T-cell (primary cell): Measurements from ENCODE around the gene INTS14. TPM values are rescaled to one million over a fixed set of nuclear protein-coding genes. Genes with fewer than 3 reads are reported as not detected.
"Not testable (repeated sequence)": the region's sequence is repeated elsewhere in the genome, so short reads cannot be mapped to it uniquely, and the experiment has no call there.

Source experiments
- ATAC-seq, 4 experiments: fragments of 200-7000 bp in 3 of 4; fragments of 150-1000 bp in 1 of 4; cut with Tn5 transposase; replicated peaks in 1 of 4; 1 replicate in 3 of 4; 2 replicates in 1 of 4; pipeline ENCODE4 v1.10.0; 2021; ENCODE audit warnings: moderate library complexity in 3 of 4, mild to moderate bottlenecking in 2 of 4, moderate number of reproducible peaks in 1 of 4
- CTCF ChIA-PET, 2 donors: fragments of 300-600 bp; sonication (Branson Sonifier 250); formaldehyde crosslinking; loops; one replicate each; lab custom pipeline; 2022; ENCODE audit warnings: antibody characterized with exemption in 2 of 2; lab: Charles Lee
- POLR2A ChIA-PET, 2 donors: fragments of 300-600 bp; sonication (Branson Sonifier 250); formaldehyde crosslinking; loops; one replicate each; lab custom pipeline; 2022; ENCODE audit warnings: antibody characterized with exemption in 2 of 2; lab: Charles Lee
- DNase-seq, 35 experiments: peaks; one replicate each; pipeline versions ENCODE4 v3.0.0 to v3.0.0-alpha.2; 2013 to 2023
- H3K27ac ChIP-seq: one replicate; pipeline ENCODE4 v1.5.1; 2013; ENCODE audit warnings: low read length
- H3K27me3 ChIP-seq, 2 experiments: replicated peaks in 1 of 2; 1 replicate in 1 of 2; 2 replicates in 1 of 2; pipeline versions ENCODE4 v1.6.1 to v1.7.0; 2013; ENCODE audit warnings: low read length in 1 of 2, mixed read lengths in 1 of 2; ENCODE audit not compliant: control insufficient read depth in 2 of 2, insufficient read depth in 2 of 2; ENCODE audit errors: extremely low read depth in 1 of 2
- H3K36me3 ChIP-seq, 2 donors: 1 replicate in 1 of 2; 2 replicates in 1 of 2; pipeline versions ENCODE4 v1.6.1 to v1.7.0; 2013; ENCODE audit warnings: low read length in 1 of 2; ENCODE audit not compliant: control insufficient read depth in 2 of 2, insufficient read depth in 1 of 2; ENCODE audit errors: extremely low read depth in 1 of 2
- H3K4me1 ChIP-seq, 2 experiments: 1 replicate in 1 of 2; 2 replicates in 1 of 2; pipeline versions ENCODE4 v1.6.1 to v1.7.0; 2013; ENCODE audit warnings: low read length in 2 of 2, mixed read lengths in 1 of 2; ENCODE audit not compliant: insufficient read depth in 2 of 2, control insufficient read depth in 1 of 2; ENCODE audit errors: extremely low read depth in 1 of 2
- H3K4me3 ChIP-seq, 2 donors: 1 replicate in 1 of 2; 2 replicates in 1 of 2; pipeline versions ENCODE4 v1.5.1 to v1.7.0; 2013; ENCODE audit warnings: mild to moderate bottlenecking in 2 of 2, low read length in 1 of 2, moderate library complexity in 1 of 2; ENCODE audit not compliant: control insufficient read depth in 1 of 2; ENCODE audit errors: extremely low read depth in 1 of 2
- H3K9me3 ChIP-seq: 2 replicates; pipeline ENCODE4 v1.7.0; 2013
- H3K27ac Mint-ChIP-seq, 2 donors: one replicate each; pipeline ENCODE4 v1.8.0; 2020 to 2021; ENCODE audit warnings: mild to moderate bottlenecking in 2 of 2, mixed read lengths in 2 of 2
- H3K27me3 Mint-ChIP-seq, 2 donors: one replicate each; pipeline ENCODE4 v1.8.0; 2021 to 2022; ENCODE audit warnings: mixed read lengths in 2 of 2
- H3K36me3 Mint-ChIP-seq: one replicate; pipeline ENCODE4 v1.8.0; 2021; ENCODE audit warnings: mixed read lengths
- H3K4me1 Mint-ChIP-seq, 3 donors: one replicate each; pipeline ENCODE4 v1.8.0; 2020 to 2022; ENCODE audit warnings: mixed read lengths in 3 of 3, mild to moderate bottlenecking in 1 of 3
- H3K4me3 Mint-ChIP-seq, 3 donors: one replicate each; pipeline ENCODE4 v1.8.0; 2020 to 2022; ENCODE audit warnings: mild to moderate bottlenecking in 3 of 3, mixed read lengths in 3 of 3, moderate library complexity in 3 of 3
- H3K9me3 Mint-ChIP-seq, 3 donors: one replicate each; pipeline ENCODE4 v1.8.0; 2020 to 2022; ENCODE audit warnings: mixed read lengths in 3 of 3
- WGBS: methylation state at CpG from one replicate; pipeline ENCODE4 v1.1.5; 2013; ENCODE audit warnings: missing lambda C conversion rate; ENCODE audit not compliant: insufficient coverage; 5-methylcytosine and 5-hydroxymethylcytosine counted together
- total RNA-seq, 35 experiments: library from RNA in 6 of 35; stranded (reverse) in 6 of 35; fragments of 120-200 nt in 1 of 35; gene quantifications; one replicate each; pipeline versions ENCODE4 v1.2.1 to v1.2.4 and lab custom pipeline; 2013 to 2026

INTS14 gene
- total RNA-seq, 5 donors from 2014 or later (not counting 1 experiment from before 2014, with no cell fraction given) = 26.6 to 36.4 (median 34.4) TPM

- WGBS = no CpG with 5 or more reads among the region's 3 CpGs
- H3K9me3 Mint-ChIP-seq = no peaks in the 10 kb centered on the region
- no peak for DNase-seq
- POLR2A ChIA-PET = no interaction called here
- H3K4me3 ChIP-seq = no peak overlapping the region
- no peaks in the 10 kb centered on the region for H3K27me3 Mint-ChIP-seq
- no peaks in the 10 kb centered on the region for H3K9me3 ChIP-seq
- CTCF ChIA-PET = no interaction called here
- peaks cover 50% of the 10 kb centered on the region for H3K36me3 Mint-ChIP-seq
- no peaks in the 10 kb centered on the region for H3K4me1 ChIP-seq
- no peak overlapping the region for H3K4me3 Mint-ChIP-seq
- no peaks in the 10 kb centered on the region for H3K27me3 ChIP-seq
- peaks cover 0 to 26% of the 10 kb centered on the region in 2 donors for H3K36me3 ChIP-seq
- ATAC-seq = no peak
- H3K4me1 Mint-ChIP-seq = peaks cover 7 to 16% (median 13%) of the 10 kb centered on the region in 3 donors
- H3K27ac ChIP-seq = no peak overlapping the region
- H3K27ac Mint-ChIP-seq = no peak overlapping the region
These were observed 57.2 kb downstream of the INTS14 start for GRCh38 chr15:65553691-65554090.

- H3K27me3 ChIP-seq, H3K4me3 Mint-ChIP-seq, DNase-seq, H3K27ac ChIP-seq, H3K9me3 Mint-ChIP-seq, H3K27ac Mint-ChIP-seq, H3K4me3 ChIP-seq, H3K4me1 ChIP-seq, ATAC-seq, H3K27me3 Mint-ChIP-seq, H3K9me3 ChIP-seq, POLR2A ChIA-PET, CTCF ChIA-PET: not testable (repeated sequence)
- peaks cover 0 to 20% of the 10 kb centered on the region in 2 donors for H3K36me3 ChIP-seq
- no CpG with 5 or more reads among the region's 6 CpGs for WGBS
- H3K4me1 Mint-ChIP-seq = peaks cover 9 to 16% (median 14%) of the 10 kb centered on the region in 3 donors
- H3K36me3 Mint-ChIP-seq = peaks cover 42% of the 10 kb centered on the region
These were observed 58.1 kb downstream of the INTS14 start for GRCh38 chr15:65552851-65553250.

GRCh38 chr15:65551183-65551582 is 59.7 kb downstream of the INTS14 start:
- H3K4me1 ChIP-seq = no peaks in the 10 kb centered on the region
- H3K36me3 ChIP-seq = peaks cover 0 to 11% of the 10 kb centered on the region in 2 donors
- Mint-ChIP-seq H3K27ac (no peak overlapping the region), H3K9me3 (no peaks in the 10 kb centered on the region), H3K4me1 (peaks cover 13 to 22% (median 18%) of the 10 kb centered on the region in 3 donors), H3K27me3 (no peaks in the 10 kb centered on the region), H3K4me3 (no peak overlapping the region), H3K36me3 (peaks cover 31% of the 10 kb centered on the region)
- POLR2A ChIA-PET = no interaction called here
- CTCF ChIA-PET = no interaction called here
- ATAC-seq = no peak
- WGBS = 88% methylated on average over 1 of the region's 2 CpGs
- H3K27me3 ChIP-seq = no peaks in the 10 kb centered on the region
- no peak overlapping the region for H3K27ac ChIP-seq
- no peaks in the 10 kb centered on the region for H3K9me3 ChIP-seq
- DNase-seq = no peak
- H3K4me3 ChIP-seq = no peak overlapping the region

GRCh38 chr15:65550681-65551098 is 60.2 kb downstream of the INTS14 start:
- WGBS = 60% methylated on average over 1 of the region's 3 CpGs
- Mint-ChIP-seq H3K27ac (peak overlapping the region in 1 of 2 donors; percentile 44), H3K4me3 (no peak overlapping the region), H3K4me1 (peaks cover 13 to 25% (median 18%) of the 10 kb centered on the region in 3 donors), H3K27me3 (no peaks in the 10 kb centered on the region), H3K9me3 (no peaks in the 10 kb centered on the region), H3K36me3 (peaks cover 30% of the 10 kb centered on the region)
- H3K4me3 ChIP-seq = no peak overlapping the region
- ATAC-seq (no peak), DNase-seq (no peak)
- CTCF ChIA-PET = no interaction called here
- no peak overlapping the region for H3K27ac ChIP-seq
- peaks cover 0 to 11% of the 10 kb centered on the region in 2 donors for H3K36me3 ChIP-seq
- POLR2A ChIA-PET = no interaction called here
- no peaks in the 10 kb centered on the region for H3K27me3 ChIP-seq
- H3K9me3 ChIP-seq = no peaks in the 10 kb centered on the region
- no peaks in the 10 kb centered on the region for H3K4me1 ChIP-seq

GRCh38 chr15:65549288-65549687 is 61.6 kb downstream of the INTS14 start:
- H3K36me3 ChIP-seq, H3K4me3 ChIP-seq, H3K4me3 Mint-ChIP-seq, H3K27me3 Mint-ChIP-seq, H3K9me3 ChIP-seq, DNase-seq, H3K9me3 Mint-ChIP-seq, CTCF ChIA-PET, H3K27me3 ChIP-seq, H3K27ac ChIP-seq, ATAC-seq, H3K27ac Mint-ChIP-seq, H3K4me1 ChIP-seq: not testable (repeated sequence)
- Mint-ChIP-seq H3K4me1 (peaks cover 13 to 25% (median 18%) of the 10 kb centered on the region in 3 donors), H3K36me3 (peaks cover 21% of the 10 kb centered on the region)
- POLR2A ChIA-PET = interaction anchor here in 1 of 2 donors (0.6 kb wide), 1 partner anchor 838 kb away, joined by 7 read pairs; the partner anchor contains the start of gene MAP2K1
- no CpG with 5 or more reads among the region's 9 CpGs for whole genome bisulfite sequencing

- Histone ChIP-seq H3K4me3 (no peak overlapping the region), H3K9me3 (no peaks in the 10 kb centered on the region), H3K27ac (no peak overlapping the region), H3K27me3 (no peaks in the 10 kb centered on the region), H3K4me1 (no peaks in the 10 kb centered on the region), H3K36me3 (no peaks in the 10 kb centered on the region)
- ChIA-PET CTCF (no interaction called here), POLR2A (no interaction called here)
- Mint-ChIP-seq H3K27ac (no peak overlapping the region), H3K4me3 (no peak overlapping the region), H3K9me3 (no peaks in the 10 kb centered on the region), H3K4me1 (peaks cover 13 to 27% (median 23%) of the 10 kb centered on the region in 3 donors), H3K36me3 (peaks cover 8% of the 10 kb centered on the region), H3K27me3 (no peaks in the 10 kb centered on the region)
- DNase-seq (no peak), ATAC-seq (no peak)
These were observed 63.1 kb downstream of the INTS14 start for GRCh38 chr15:65547841-65548240.
